ENCODE measurements around the gene DDR1. TPM values are rescaled to one million over a fixed set of nuclear protein-coding genes. Genes with fewer than 3 reads are reported as not detected.
"Not testable (repeated sequence)": the region's sequence is repeated elsewhere in the genome, so short reads cannot be mapped to it uniquely, and the experiment has no call there.

DDR1 gene
- total RNA-seq, 1 donor from 2014 or later = 9.1 TPM

DNA sequence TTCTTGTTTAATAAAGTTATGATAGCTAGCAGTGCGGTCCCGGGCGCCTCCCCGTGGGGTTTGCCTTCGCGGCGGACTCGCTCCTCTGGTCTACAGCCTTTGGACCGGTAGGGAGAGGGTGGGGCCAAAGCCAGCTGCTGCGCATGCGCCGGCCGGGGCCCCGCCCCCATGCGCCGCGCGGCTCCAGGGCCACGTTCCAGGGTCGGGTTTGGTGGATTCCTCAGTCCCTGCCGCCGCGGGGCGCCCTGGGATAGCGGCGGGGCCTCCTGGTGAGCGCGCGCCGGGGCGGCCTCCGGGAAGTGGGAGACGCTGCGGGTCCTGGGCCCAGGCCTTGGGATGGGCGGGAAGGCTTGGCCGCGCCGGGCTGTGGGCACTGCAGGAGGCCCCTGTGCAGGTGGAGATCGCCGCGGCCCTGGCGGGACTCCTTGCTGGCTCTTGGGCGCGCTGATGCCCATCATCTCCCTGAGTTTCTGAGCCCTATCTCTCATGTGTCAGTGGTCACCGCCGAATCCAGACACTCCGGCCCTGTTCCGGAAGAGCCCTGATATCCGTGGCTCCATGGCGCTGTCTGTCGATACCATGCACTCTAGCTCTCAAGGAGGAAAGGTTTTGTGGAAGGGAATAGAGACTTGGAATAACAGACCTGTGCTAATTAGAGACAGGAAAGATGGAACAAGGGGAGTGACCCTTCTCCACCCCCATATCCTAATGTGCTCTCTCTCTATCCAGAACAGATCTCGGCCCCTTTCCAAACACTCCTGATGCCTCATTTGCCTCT is 29.9 kb downstream of the DDR1 start, which contains the start of gene VARS2:
Gene VARS2 (plus strand): TSS at position 163 of the 778 bp plus-strand sequence. CDS start 599 bp downstream, at position 762.
- peak; percentile 25 for DNase-seq (ENCODE audit: extremely low read depth, low read depth, low spot score)

GRCh38 chr6:30914854-30915590 is 30.7 kb downstream of the DDR1 start:
- no peak for DNase-seq (ENCODE audit: extremely low read depth, low read depth, low spot score)

DNA sequence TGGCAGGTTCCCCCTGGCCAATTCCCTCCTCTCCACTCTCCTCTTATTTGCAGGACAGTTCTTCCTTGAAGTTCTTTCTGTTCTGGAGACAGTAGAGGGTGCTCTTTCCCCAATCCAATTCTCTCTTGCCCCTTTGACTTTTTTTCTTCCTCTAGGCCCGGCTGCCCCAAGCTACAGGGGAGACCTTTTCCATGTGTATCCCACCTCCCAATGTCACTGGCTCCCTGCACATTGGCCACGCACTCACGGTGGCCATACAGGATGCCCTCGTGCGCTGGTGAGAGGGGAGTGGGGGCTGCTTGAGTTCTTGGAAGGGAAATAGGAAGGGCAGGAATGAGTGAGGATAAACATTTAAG is 31.2 kb downstream of the DDR1 start:
- DNase-seq (ENCODE audit: extremely low read depth, low read depth, low spot score) = peak; percentile 51

DNA sequence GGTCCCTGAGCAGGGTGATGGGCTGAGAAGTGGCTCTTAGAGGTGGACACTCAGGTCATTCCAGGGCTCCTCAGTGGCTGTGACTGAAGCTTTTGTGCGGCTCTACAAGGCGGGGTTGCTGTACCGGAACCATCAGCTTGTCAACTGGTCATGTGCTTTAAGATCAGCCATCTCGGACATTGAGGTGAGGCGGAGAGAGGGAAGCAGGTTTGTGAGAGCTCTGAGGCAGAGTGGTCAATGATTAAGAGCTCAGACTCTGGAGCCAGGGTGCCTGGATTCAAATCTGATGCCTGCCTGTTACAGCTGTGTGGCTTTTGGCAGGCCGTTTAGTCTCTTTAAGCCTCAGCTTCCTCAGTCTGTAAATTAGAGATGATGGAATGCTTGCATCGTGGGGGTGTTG is 32.7 kb downstream of the DDR1 start:
- DNase-seq (ENCODE audit: extremely low read depth, low read depth, low spot score) = no peak

DNA sequence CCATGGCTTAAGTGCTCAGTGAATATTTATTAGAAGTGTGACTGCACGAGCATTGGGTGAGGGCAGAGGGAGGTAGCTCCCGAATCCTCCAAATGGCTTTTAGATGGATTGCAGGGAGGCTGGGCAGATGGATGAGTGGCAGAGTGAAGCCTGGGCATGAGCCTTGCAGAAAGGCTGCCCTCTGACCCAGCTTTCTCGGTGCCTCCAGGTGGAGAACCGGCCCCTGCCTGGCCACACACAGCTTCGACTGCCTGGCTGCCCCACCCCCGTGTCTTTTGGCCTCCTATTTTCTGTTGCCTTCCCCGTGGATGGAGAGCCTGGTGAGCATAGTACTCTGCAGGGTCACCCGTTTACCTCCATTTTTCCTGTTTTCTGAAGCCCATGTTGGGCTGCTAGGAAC is 33.2 kb downstream of the DDR1 start:
- DNase-seq (ENCODE audit: extremely low read depth, low read depth, low spot score) = no peak

GRCh38 chr6:30918670-30919069 is 34.4 kb downstream of the DDR1 start:
- DNase-seq (ENCODE audit: extremely low read depth, low read depth, low spot score) = no peak

DNA sequence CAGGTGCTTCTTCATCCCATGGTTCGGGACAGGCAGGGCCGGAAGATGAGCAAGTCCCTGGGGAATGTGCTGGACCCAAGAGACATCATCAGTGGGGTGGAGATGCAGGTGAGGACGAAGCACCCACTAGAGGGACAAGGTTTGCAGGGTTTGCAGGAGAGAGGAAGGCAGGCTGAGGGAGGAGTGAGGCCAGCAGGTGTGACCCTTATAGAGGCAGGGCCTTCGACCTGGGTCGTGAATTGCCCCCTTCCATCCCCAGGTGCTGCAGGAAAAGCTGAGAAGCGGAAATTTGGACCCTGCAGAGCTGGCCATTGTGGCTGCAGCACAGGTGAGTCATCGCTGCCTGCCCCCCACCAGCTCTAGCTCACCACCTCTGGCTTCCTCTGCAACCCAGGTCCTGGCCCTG is 38.1 kb downstream of the DDR1 start:
- no peak for DNase-seq (ENCODE audit: extremely low read depth, low read depth, low spot score)

DNA sequence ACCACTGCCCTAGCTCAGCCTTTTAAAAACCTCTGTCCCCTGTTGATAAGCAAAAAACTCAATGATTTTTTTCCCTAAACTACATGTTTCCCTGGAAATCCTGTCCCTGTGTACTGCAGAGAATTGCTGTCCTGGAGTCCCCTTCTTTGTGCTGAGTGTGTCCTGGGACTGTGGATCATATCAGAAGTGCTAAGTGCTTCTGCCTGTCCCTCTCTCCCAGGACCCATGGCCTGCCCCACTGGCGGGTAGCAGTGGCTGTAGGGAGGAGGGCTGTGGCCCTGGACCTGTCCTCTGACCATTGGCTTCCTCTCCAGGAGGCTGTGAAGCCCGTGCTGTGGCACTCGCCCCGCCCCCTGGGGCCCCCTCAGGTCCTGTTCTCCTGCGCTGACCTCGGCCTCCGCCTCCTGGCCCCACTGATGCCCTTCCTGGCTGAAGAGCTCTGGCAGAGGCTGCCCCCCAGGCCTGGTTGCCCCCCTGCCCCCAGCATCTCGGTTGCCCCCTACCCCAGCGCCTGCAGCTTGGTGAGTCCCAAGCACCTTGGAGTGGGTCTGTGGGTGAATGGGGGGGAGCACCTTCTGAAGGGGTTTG is 39.8 kb downstream of the DDR1 start:
- DNase-seq (ENCODE audit: extremely low read depth, low read depth, low spot score) = not testable (repeated sequence)

DNA sequence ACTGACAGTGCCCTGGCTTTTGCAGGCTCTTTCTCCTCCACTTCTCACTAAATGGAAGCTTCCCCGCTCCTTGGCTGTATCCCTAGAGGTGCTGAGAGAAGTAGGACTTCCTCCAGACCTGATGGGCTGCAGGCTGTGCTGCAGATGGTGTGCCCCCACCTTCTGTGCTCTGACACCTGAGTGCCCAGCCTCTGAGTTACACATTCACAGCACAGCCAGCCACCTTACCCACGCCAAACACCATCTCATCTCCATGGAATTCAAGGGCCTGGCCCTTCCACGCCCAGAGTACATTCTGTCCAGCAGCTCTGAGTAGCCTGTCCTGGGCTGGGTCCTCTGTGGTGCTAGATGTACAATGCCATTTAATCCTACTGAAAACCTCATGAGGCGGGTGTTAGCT is 42.3 kb downstream of the DDR1 start:
- no peak for DNase-seq (ENCODE audit: extremely low read depth, low read depth, low spot score)

DNA sequence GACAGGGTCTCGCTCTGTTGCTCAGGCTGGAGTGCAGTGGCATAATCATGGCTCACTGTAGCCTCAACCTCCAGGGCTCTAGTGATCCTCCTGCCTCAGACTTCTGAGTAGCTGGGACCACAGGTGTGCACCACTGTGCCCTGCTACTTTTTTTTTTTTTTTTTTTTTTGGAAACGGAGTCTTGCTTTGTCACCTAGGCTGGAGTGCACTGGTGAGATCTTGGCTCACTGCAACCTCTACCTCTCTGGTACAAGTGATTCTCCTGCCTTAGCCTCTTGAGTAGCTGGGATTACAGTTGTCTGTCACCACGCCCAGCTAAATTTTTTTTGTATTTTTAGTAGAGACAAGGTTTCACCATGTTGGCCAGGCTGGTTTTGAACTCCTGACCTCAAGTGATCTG is 42.8 kb downstream of the DDR1 start:
- DNase-seq (ENCODE audit: extremely low read depth, low read depth, low spot score) = not testable (repeated sequence)

GRCh38 chr6:30928677-30929076 is 44.4 kb downstream of the DDR1 start:
- no peak for DNase-seq (ENCODE audit: extremely low read depth, low read depth, low spot score)

- no peak for DNase-seq (ENCODE audit: extremely low read depth, low read depth, low spot score)
Observed at GRCh38 chr6:30930506-30930905, 46.2 kb downstream of the DDR1 start.

GRCh38 chr6:30931272-30931671 is 47.0 kb downstream of the DDR1 start:
- DNase-seq (ENCODE audit: extremely low read depth, low read depth, low spot score) = no peak

GRCh38 chr6:30931969-30932645 is 47.8 kb downstream of the DDR1 start, which contains the start of gene SFTA2:
TSS of gene SFTA2 (minus strand) at chr6:30932170. CDS start at chr6:30932096, 74 bp downstream.
- DNase-seq (ENCODE audit: extremely low read depth, low read depth, low spot score) = no peak

DNA sequence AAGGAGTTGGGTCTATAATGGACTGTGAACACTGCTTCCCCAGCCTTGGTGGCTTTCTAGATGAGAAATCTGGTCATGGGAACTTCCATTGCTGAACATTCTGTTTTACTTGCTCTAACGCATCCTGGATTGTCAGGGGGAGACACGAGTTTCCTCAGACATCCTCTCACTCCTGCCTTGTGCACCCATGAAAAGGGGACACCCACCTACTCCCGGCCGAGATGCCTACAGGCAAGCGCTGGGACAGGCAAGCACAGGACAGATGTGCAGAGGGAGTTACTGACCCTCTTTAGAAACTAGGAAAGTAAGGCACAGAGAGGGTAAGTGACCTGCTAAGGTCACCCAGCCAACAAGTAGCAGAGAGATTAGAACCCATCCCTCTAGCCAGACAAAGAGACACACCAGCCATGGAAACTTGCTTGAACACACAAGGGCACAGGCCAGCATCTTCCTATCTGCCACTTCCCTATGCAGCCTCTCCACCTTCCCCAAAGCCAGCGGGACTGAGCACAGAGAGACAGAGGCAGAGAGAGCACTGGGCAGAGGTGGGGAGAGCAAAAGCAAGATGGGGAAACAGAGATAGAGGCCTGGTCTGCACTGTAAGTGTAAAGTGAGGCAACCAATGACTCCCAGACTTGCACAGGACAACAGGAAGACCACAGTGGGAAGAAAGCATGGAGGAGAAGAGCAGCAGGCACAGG is 48.5 kb downstream of the DDR1 start:
- no peak for DNase-seq (ENCODE audit: extremely low read depth, low read depth, low spot score)

DNA sequence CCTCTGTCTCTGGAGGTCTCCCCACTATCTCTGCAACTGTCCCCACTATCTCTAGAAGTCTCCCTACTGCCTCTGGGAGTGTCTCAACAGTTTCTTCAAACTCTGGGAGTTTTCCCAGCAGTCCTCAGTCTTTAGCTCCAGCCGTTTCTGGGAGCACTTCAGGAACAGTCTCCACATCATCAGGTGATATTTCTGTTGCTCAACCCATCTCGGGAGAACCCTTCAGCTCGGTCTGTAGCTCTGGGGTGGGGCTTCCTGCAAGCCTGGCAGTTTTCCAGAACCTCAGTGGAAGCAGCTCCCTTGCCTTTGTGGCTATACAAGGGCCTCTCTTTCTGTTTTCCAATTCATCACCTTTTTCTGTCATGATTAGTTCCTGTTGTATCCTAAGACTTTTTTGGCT is 50.7 kb downstream of the DDR1 start:
- no peak for DNase-seq (ENCODE audit: extremely low read depth, low read depth, low spot score)

DNA sequence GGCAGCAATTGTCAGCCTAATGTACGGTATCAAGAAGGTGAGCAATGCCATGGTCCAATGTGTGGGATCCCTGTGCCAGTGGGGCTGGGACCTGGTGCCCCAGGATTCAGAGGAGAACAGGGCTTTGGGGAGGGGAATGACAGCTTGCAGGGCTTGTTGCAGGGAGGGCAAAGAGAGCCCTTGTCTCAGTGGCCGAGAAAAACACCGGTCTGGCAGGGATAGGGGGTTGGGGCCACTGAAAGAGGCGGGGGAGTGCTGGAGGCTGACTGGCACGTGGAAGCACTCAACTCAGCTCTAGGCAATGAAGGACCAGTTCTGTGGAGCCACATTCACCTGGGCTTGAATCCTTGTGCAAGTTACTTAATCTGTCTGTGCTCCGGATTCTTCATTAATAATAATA is 52.9 kb downstream of the DDR1 start:
- DNase-seq (ENCODE audit: extremely low read depth, low read depth, low spot score) = no peak

GRCh38 chr6:30938730-30939129 is 54.4 kb downstream of the DDR1 start:
- no peak for DNase-seq (ENCODE audit: extremely low read depth, low read depth, low spot score)

GRCh38 chr6:30939473-30939872 is 55.2 kb downstream of the DDR1 start:
- no peak for DNase-seq (ENCODE audit: extremely low read depth, low read depth, low spot score)

DNA sequence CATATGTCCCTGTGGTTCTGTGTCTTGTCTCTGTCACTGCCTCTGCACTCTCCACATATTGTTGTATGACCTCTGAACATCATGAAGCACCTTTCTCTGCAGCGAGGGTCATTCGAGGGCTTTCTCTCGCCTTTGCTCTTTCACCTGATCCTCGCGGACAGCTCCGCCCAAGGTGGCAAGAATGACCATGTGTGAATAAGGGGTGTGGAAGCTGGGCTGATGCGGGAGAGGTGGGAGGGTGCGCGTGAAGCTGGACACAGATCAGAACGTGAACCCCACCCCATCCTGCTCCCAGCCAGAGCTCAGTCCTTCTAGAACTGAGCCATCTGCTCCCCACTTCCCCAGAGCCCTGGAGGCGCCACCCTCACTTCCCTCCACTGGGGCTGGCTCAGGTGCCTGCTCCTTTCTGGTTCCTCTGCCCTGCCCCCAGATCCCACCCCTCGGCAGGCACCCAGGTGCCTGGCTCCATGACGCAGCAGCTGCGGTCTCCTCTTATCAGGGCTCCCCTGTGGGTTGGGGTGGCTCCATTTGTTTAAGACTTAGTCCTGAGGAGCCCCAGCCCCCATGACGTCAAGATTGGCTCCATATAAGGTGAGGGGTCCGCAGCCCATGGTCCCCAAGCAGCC is 56.2 kb downstream of the DDR1 start, which contains the start of gene MUCL3:
Gene MUCL3 (plus strand): TSS at position 613 of the 626 bp plus-strand sequence. CDS start 27 bp downstream, outside the sequence.
- DNase-seq (ENCODE audit: extremely low read depth, low read depth, low spot score) = no peak
